Uterus (tissue), 4 donors: ENCODE data around the gene MRPS15. TPM values are rescaled to one million over a fixed set of nuclear protein-coding genes. Genes with fewer than 3 reads are reported as not detected.
"Not testable (repeated sequence)": the region's sequence is repeated elsewhere in the genome, so short reads cannot be mapped to it uniquely, and the experiment has no call there.

Experiments used
- DNase-seq, 2 donors: peaks; one replicate each; pipeline ENCODE4 v3.0.0-alpha.2; 2019 to 2020
- H3K27ac ChIP-seq, 2 donors: fragments of 200-600 bp; sonication (generic); 1 replicate in 1 of 2; 2 replicates in 1 of 2; pipeline ENCODE4 v1.5.1; 2016 to 2018
- H3K27me3 ChIP-seq, 2 donors: fragments of 200-600 bp; sonication (generic); one replicate each; pipeline ENCODE4 v1.5.1; 2018 to 2019; ENCODE audit warnings: control low read depth in 1 of 2
- H3K36me3 ChIP-seq, 2 donors: fragments of 200-600 bp; sonication (generic); one replicate each; pipeline ENCODE4 v1.5.1; 2019; ENCODE audit warnings: control low read depth in 1 of 2
- H3K4me1 ChIP-seq, 2 donors: fragments of 200-600 bp; sonication (generic); one replicate each; pipeline ENCODE4 v1.5.1; 2018 to 2019; ENCODE audit warnings: control low read depth in 1 of 2
- H3K4me3 ChIP-seq, 2 donors: fragments of 200-600 bp; sonication (generic); 1 replicate in 1 of 2; 2 replicates in 1 of 2; pipeline ENCODE4 v1.5.1; 2018 to 2019; ENCODE audit warnings: mild to moderate bottlenecking in 1 of 2
- H3K9me3 ChIP-seq, 2 donors: fragments of 200-600 bp; sonication (generic); one replicate each; pipeline ENCODE4 v1.5.1; 2019; ENCODE audit warnings: control low read depth in 1 of 2
- CTCF ChIP-seq, 4 experiments: fragments of 200-600 bp in 2 of 4; fragments of 450-650 bp in 2 of 4; sonication (generic) in 2 of 4; IDR thresholded peaks; one replicate each; pipeline ENCODE4 v1.5.1; 2016 to 2019; ENCODE audit warnings: antibody characterized with exemption in 4 of 4, mild to moderate bottlenecking in 2 of 4, moderate library complexity in 1 of 4
- POLR2A ChIP-seq, 2 donors: fragments of 450-650 bp; IDR thresholded peaks; one replicate each; pipeline ENCODE4 v1.6.1; 2016; ENCODE audit warnings: antibody characterized with exemption in 2 of 2, mild to moderate bottlenecking in 1 of 2, moderate library complexity in 1 of 2
- intact Hi-C: fragments of 100-400 bp; cut with DNase I; formaldehyde crosslinking; loops from one replicate; pipeline ENCODE4 v1.15.1; 2023; ENCODE audit warnings: low total_unique reads
- total RNA-seq, 4 donors: library from RNA; depleted of rRNA in 3 of 4; stranded (reverse); fragments of >200 nt in 3 of 4; gene quantifications; one replicate each; pipeline versions ENCODE4 v1.1.0 to v1.2.4, GENCODE V29; 2014 to 2023
- donor health status: DM: yes; HTN: yes; CAD: no.

MRPS15 gene
- total RNA-seq, 4 donors from 2014 or later, result 25.0 to 43.5 (median 36.3) TPM

GRCh38 chr1:36497207-36497606 is 33.0 kb upstream of the MRPS15 start:
- Histone ChIP-seq H3K4me3 (no peak overlapping the region), H3K27me3 (no peaks in the 10 kb centered on the region), H3K9me3 (no peaks in the 10 kb centered on the region), H3K4me1 (no peaks in the 10 kb centered on the region), H3K27ac (no peak overlapping the region), H3K36me3 (no peaks in the 10 kb centered on the region)
- intact Hi-C loops, result no loop called here
- no peak for TF ChIP-seq POLR2A (IDR thresholded peaks at IDR 0.05)
- no peak for DNase-seq

DNA sequence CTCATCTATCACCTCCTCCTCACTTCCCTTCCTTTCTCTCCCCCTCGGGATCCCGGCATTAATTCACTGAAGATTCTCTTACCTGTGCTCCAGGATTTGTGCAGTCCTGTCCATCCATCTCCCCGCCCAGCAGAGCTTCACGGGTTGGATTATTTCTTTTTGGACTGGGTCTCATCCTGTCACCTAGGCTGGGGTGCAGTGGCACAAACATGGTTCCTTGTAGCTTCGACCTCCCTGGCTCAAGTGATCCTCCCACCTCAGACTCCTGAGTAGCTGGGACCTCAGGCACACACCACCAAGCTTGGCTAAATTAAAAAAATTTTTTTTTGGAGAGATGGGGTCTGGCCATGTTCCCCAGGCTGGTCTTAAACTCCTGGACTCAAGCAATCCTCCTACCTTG is 30.8 kb upstream of the MRPS15 start:
- no peak overlapping the region for H3K4me3 ChIP-seq
- no peak for DNase-seq
- no peak for TF ChIP-seq POLR2A (IDR thresholded peaks at IDR 0.05)
- TF ChIP-seq CTCF (IDR thresholded peaks at IDR 0.05), result no peak
- intact Hi-C loops, result no loop called here
- H3K4me1 ChIP-seq, result no peaks in the 10 kb centered on the region
- no peaks in the 10 kb centered on the region for H3K27me3 ChIP-seq
- H3K27ac ChIP-seq, result no peak overlapping the region
- no peaks in the 10 kb centered on the region for H3K36me3 ChIP-seq
- H3K9me3 ChIP-seq, result no peaks in the 10 kb centered on the region

DNA sequence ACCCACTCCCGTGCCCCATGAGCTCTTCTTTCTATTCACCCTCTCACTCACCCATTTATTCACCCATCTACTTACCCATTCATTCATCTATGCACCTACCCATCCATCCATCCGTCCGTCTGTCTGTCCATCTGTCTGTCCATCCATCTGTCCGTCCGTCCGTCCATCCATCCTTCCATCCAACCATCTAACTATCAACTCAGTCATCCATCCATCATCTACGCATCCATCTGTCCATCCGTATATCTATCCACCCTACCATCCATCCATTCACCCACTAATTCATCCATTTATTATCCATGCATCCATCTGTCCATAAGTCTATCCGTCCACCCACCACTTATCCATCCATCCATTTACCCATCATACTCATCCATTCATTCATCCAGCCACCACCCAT is 29.3 kb upstream of the MRPS15 start:
- no peak for DNase-seq
- no peaks in the 10 kb centered on the region for H3K27me3 ChIP-seq
- no peaks in the 10 kb centered on the region for H3K4me1 ChIP-seq
- intact Hi-C loops, result no loop called here
- no peaks in the 10 kb centered on the region for H3K9me3 ChIP-seq
- H3K36me3 ChIP-seq, result no peaks in the 10 kb centered on the region
- TF ChIP-seq CTCF (IDR thresholded peaks at IDR 0.05), result no peak
- no peak for TF ChIP-seq POLR2A (IDR thresholded peaks at IDR 0.05)
- no peak overlapping the region for H3K4me3 ChIP-seq
- H3K27ac ChIP-seq, result no peak overlapping the region

DNA sequence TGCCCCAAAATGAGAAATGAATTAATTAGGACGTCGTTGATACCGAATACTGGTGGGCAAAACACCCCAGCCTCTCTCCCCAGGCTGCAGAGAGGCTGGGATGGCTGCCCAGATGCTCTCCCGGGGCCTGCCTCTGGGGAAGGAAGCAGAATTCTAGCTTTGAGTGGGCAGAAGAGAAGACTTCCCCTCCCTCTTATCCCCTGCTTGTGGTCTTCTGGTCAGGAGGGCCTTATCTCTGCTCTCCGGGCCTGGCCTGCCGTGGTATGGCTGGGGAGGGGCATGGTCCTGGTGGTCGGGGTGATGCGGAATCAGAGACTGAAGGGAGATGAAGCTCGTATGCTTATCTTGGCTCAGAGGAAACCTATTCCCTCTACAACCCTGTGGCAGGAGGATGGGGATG is 28.3 kb upstream of the MRPS15 start:
- Histone ChIP-seq H3K4me1 (no peaks in the 10 kb centered on the region), H3K4me3 (no peak overlapping the region), H3K27ac (no peak overlapping the region), H3K27me3 (no peaks in the 10 kb centered on the region), H3K36me3 (no peaks in the 10 kb centered on the region), H3K9me3 (no peaks in the 10 kb centered on the region)
- no peak for TF ChIP-seq CTCF (IDR thresholded peaks at IDR 0.05)
- TF ChIP-seq POLR2A (IDR thresholded peaks at IDR 0.05), result no peak
- DNase-seq, result no peak
- intact Hi-C loops, result no loop called here

GRCh38 chr1:36489258-36490051 is 25.3 kb upstream of the MRPS15 start:
- H3K4me3 ChIP-seq, H3K36me3 ChIP-seq, H3K9me3 ChIP-seq, H3K4me1 ChIP-seq, H3K27me3 ChIP-seq, DNase-seq, intact Hi-C loops, H3K27ac ChIP-seq: not testable (repeated sequence)

DNA sequence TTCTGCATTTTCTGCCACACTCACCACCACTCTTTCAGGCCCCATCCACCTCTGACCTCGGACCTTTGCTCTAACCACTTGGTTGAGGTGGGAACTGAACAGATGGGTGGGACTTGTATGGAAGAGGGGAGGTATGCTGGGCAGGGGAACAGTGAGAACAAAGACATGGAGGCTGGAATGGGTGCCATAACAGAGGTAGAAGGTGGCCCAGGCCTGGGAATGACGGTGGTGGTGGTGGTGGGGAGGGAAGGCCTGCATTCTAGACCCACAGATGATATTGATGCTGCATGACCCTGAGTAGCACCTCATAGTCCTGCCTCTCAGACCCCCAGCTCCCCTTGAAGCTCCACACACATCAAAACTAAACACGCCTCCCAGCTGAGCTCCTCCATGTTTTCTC is 23.7 kb upstream of the MRPS15 start:
- no peak for DNase-seq
- no peak for TF ChIP-seq CTCF (IDR thresholded peaks at IDR 0.05)
- TF ChIP-seq POLR2A (IDR thresholded peaks at IDR 0.05), result no peak
- Histone ChIP-seq H3K4me1 (no peaks in the 10 kb centered on the region), H3K4me3 (no peak overlapping the region), H3K27ac (no peak overlapping the region), H3K36me3 (no peaks in the 10 kb centered on the region), H3K9me3 (no peaks in the 10 kb centered on the region), H3K27me3 (no peaks in the 10 kb centered on the region)
- intact Hi-C loops, result no loop called here

DNA sequence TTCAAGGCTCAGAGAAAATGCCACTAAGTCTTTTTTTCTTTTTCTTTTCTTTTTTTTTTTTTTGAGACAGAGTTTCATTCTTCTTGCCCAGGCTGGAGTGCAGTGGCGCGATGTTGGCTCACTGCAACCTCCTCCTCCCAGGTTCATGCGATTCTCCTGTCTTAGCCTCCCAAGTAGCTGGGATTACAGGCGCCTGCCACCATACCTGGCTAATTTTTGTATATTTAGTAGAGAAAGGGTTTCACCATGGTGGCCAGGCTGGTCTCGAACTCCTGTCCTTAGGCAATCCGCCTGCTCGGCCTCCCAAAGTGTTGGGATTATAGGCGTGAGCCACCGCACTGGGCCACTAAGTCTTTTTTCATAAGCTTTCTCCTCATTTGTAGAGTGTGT is 23.1 kb upstream of the MRPS15 start:
- intact Hi-C loops, H3K9me3 ChIP-seq, H3K36me3 ChIP-seq, H3K4me3 ChIP-seq, DNase-seq, H3K4me1 ChIP-seq, H3K27ac ChIP-seq, H3K27me3 ChIP-seq: not testable (repeated sequence)
